ENCODE data around the gene PTGES.
"Not testable (repeated sequence)": the region's sequence is repeated elsewhere in the genome, so short reads cannot be mapped to it uniquely, and the experiment has no call there.

The PTGES gene

DNA sequence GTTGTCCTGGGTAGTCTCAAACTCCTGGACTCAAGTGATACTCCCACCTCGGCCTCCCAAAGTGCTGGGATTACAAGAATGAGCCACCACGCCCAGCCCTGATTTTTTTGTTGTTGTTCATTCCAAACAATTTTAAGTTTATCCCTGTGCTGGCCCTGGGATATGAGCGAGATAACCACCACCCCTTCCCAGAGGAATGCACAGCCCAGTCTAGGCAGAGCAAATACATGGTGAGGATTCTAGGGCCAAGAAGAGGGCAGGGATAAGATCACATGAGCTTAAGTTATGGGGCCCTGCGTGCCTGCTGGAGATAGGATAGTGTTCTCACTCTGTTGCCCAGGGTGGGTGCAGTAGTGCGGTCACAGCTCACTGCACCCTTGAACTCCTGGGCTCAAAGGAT is 29.1 kb upstream of the PTGES start:
- FAIRE-seq (no peak), DNase-seq (ENCODE audit: insufficient read length, low spot score) (no peak)
- TF ChIP-seq POLR2A (IDR thresholded peaks at IDR 0.05; ENCODE audit: low read depth, low read length) (no peak), POU2F2 (IDR thresholded peaks at IDR 0.05; ENCODE audit: low read depth, low read length) (no peak)

DNA sequence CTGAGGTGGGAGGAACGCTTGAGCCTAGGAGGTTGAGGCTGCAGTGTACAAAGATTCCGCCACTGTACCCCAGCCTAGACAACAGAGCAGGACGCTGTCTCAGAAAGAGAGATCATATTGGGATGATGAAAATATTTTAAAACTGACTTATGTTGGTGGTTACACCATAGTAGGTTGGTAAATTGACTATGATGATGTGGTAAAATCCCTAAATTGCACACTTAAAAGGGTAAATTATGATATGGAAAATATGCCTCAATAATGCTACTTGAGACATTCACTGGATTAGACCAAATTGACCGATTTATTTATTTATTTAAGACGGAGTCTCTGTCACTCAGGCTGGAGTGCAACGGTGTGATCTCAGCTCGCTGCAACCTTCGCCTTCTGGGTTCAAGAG is 28.3 kb upstream of the PTGES start:
- DNase-seq (ENCODE audit: insufficient read length, low spot score): no peak
- TF ChIP-seq PAX5 (IDR thresholded peaks at IDR 0.05; ENCODE audit: insufficient read depth, low read length, severe bottlenecking) (no peak), SPI1 (IDR thresholded peaks at IDR 0.05; ENCODE audit: low read depth, low read length) (no peak), TAF1 (IDR thresholded peaks at IDR 0.05; ENCODE audit: low read depth, low read length) (no peak), POU2F2 (IDR thresholded peaks at IDR 0.05; ENCODE audit: low read depth, low read length) (no peak), POLR2A (IDR thresholded peaks at IDR 0.05; ENCODE audit: low read depth, low read length) (no peak), POLR2AphosphoS5 (IDR thresholded peaks at IDR 0.05; ENCODE audit: low read depth, low read length) (no peak)
- FAIRE-seq: no peak

DNA sequence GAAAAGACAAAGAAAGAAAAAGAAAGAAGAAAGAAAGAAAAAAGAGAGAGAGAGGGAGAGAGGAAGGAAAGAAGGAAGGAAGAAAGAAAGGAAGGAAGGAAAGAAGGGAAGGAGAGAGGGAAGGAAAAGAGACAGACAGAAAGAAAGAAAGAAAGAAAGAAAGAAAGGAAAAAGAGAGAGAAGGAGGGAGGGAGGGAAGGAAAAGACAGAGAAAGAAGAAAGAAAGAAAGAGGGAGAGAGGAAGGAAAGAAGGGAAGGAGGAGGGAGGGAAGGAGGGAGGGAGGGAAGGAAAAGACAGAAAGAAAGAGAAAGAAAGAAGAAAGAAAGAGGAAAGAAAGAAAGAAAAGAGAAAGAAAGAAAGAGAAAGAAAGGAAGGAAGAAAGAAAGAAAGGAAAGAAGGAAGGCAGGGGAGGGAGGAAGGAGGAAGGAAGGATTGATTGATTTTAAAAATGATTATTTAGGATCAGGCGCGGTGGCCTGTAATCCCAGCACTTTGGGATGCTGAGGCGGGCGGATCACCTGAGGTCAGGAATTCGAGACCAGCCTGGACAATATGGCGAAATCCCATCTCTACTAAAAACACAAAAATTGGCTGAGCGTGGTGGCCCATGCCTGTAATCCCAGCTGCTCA is 26.8 kb upstream of the PTGES start:
- FAIRE-seq (no peak), DNase-seq (ENCODE audit: insufficient read length, low spot score) (no peak)
- no peak for TF ChIP-seq POLR2A (IDR thresholded peaks at IDR 0.05; ENCODE audit: low read depth, low read length)
- no peak for TF ChIP-seq SPI1 (IDR thresholded peaks at IDR 0.05; ENCODE audit: low read depth, low read length)
- no peak for TF ChIP-seq TAF1 (IDR thresholded peaks at IDR 0.05; ENCODE audit: low read depth, low read length)
- TF ChIP-seq PAX5 (IDR thresholded peaks at IDR 0.05; ENCODE audit: insufficient read depth, low read length, severe bottlenecking): no peak

DNA sequence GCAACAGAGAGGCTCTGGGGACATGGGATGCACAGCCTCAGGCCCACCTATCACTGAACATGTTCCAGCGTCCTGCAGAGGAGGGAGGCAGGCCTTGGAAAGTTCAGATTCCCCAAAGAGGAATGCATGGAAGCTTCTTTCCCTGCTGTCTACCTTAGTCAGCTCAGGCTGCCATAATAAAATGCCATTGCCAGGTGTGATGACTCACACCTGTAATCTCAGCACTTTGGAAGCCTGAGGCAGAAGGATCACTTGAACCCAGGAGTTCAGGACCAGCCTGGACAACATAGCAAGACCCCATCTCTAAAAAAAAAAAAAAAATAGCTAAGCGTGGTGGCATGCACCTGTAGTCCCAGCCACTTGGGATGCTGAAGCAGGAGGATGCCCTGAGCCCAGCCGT is 25.6 kb upstream of the PTGES start:
- TF ChIP-seq POLR2AphosphoS5 (IDR thresholded peaks at IDR 0.05; ENCODE audit: low read depth, low read length): no peak
- TF ChIP-seq TAF1 (IDR thresholded peaks at IDR 0.05; ENCODE audit: low read depth, low read length): no peak
- no peak for TF ChIP-seq POLR2A (IDR thresholded peaks at IDR 0.05; ENCODE audit: low read depth, low read length)
- TF ChIP-seq SPI1 (IDR thresholded peaks at IDR 0.05; ENCODE audit: low read depth, low read length): no peak
- TF ChIP-seq POU2F2 (IDR thresholded peaks at IDR 0.05; ENCODE audit: low read depth, low read length): no peak
- TF ChIP-seq PAX5 (IDR thresholded peaks at IDR 0.05; ENCODE audit: insufficient read depth, low read length, severe bottlenecking): no peak
- FAIRE-seq (no peak), DNase-seq (ENCODE audit: insufficient read length, low spot score) (no peak)

DNA sequence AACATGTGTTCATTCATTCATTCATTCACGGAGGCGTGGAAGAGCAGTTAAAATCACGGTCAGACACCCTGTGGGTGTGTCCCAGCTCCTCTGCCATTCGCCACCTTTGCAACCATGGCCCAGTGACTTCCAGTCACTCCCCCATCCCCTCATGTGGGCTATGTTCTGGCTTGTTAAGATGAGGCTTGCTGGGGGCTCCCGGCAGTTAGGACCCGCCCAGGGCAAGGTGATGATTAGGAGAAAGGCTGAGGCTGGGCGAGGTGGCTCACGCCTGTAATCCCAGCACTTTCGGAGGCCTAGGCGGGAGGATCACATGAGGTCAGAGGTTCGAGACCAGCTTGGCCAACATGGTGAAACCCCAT is 24.9 kb upstream of the PTGES start:
- FAIRE-seq: no peak
- no peak for DNase-seq (ENCODE audit: insufficient read length, low spot score)
- no peak for TF ChIP-seq TAF1 (IDR thresholded peaks at IDR 0.05; ENCODE audit: low read depth, low read length)
- no peak for TF ChIP-seq POU2F2 (IDR thresholded peaks at IDR 0.05; ENCODE audit: low read depth, low read length)
- no peak for TF ChIP-seq SPI1 (IDR thresholded peaks at IDR 0.05; ENCODE audit: low read depth, low read length)
- no peak for TF ChIP-seq POLR2AphosphoS5 (IDR thresholded peaks at IDR 0.05; ENCODE audit: low read depth, low read length)

DNA sequence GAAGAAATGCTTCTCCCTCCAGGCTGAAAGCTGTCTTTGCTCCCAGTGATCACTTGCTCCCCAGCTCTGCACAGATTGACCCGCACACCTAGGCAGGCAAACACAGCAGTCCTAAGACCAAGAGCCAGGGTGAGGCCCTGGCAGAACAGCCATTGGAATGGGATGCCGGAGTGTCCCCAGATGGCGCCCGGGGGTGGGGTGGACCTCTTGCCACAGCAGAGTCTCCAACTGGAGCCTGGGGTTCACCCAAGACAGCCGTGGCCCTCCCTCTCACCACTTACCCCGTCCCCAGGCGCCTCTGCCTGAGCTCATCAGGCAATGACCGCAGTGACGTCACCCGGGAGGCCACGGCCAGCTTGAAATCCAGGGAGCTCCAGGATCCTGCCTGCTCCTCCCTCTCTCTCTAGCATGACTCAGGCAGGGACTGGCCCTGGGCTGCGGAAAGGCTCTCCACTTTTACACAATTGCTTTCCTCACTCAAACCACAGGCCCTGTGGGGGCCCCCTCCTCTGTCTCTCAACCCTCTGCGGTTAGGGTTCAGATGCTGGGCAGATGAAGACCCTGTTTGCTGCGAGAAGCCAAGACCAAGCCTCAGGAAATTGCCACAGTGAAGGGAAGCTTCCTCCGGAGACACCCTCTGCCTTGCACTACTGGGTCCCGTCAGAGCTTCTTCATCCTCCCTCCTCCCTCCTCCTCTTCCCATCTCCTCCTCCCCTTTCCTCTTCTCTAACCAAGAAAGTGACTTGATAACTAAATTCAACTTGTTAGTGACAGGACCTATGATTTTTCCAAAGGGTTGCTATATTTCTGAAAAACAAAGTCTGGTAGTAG is 24.3 kb upstream of the PTGES start:
- FAIRE-seq: no peak

DNA sequence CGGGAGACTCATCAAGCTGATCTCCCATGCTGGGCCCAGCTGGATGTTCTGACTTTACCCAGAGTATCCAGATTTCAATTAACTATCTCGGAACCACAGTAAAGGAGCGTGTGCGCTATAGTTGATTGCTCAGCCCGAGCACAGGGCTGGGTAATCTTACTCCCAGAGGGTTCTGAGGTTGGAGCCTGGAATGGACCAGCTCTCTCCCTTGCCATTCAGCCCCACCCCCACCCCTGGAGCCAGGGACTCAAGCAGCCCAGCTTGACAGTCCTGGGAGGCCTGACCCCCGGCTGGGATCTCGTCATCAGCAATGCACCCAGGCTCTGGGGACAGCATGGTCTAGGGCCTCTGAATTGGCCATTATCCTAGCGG is 23.7 kb upstream of the PTGES start:
- TF ChIP-seq TAF1 (IDR thresholded peaks at IDR 0.05; ENCODE audit: low read depth, low read length) (no peak), POLR2A (IDR thresholded peaks at IDR 0.05; ENCODE audit: low read depth, low read length) (no peak), POLR2AphosphoS5 (IDR thresholded peaks at IDR 0.05; ENCODE audit: low read depth, low read length) (no peak), PAX5 (IDR thresholded peaks at IDR 0.05; ENCODE audit: insufficient read depth, low read length, severe bottlenecking) (no peak), POU2F2 (IDR thresholded peaks at IDR 0.05; ENCODE audit: low read depth, low read length) (no peak), SPI1 (IDR thresholded peaks at IDR 0.05; ENCODE audit: low read depth, low read length) (no peak)
- DNase-seq (ENCODE audit: insufficient read length, low spot score) (no peak), FAIRE-seq (no peak)

More for the DNA sequence above, 24.3 kb upstream of the PTGES start:
- TF ChIP-seq PAX5 (IDR thresholded peaks at IDR 0.05; ENCODE audit: insufficient read depth, low read length, severe bottlenecking) (no peak), SPI1 (IDR thresholded peaks at IDR 0.05; ENCODE audit: low read depth, low read length) (no peak)
- DNase-seq (ENCODE audit: insufficient read length, low spot score): no peak

DNA sequence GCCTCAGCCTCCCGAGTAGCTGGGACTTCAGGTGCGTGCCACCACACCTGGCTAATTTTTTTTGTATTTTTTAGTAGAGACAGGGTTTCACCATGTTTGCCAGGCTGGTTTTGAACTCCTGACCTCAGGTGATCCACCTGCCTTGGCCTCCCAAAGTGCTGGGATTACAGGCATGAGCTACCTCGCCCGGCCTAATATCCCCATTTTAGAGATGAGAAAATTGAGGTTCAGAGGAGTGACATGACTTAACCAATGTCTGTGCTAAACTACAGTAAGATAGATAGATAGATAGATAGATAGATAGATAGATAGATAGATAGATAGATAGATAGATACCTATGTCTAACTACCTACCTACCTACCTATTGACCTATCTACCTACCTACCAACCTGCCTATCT is 23.3 kb upstream of the PTGES start:
- not testable (repeated sequence) for FAIRE-seq; DNase-seq (ENCODE audit: insufficient read length, low spot score)

DNA sequence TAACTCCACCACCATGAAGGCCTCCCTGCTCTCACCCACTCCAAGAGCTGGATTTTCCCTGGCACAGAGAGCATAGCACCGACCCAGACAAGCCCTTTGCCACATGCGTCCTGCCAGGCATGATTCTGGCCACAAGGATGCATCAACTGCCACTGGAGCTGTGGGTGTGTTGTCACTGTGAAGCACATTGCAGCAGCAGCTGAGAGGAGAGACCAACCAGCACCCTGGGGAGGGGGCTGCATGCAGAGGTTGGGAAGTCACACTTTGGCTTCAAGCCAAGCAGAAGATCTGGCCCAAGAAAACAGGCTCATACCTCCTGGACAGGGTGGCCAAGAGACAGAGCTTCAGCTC is 22.6 kb upstream of the PTGES start:
- no peak for TF ChIP-seq POU2F2 (IDR thresholded peaks at IDR 0.05; ENCODE audit: low read depth, low read length)

DNA sequence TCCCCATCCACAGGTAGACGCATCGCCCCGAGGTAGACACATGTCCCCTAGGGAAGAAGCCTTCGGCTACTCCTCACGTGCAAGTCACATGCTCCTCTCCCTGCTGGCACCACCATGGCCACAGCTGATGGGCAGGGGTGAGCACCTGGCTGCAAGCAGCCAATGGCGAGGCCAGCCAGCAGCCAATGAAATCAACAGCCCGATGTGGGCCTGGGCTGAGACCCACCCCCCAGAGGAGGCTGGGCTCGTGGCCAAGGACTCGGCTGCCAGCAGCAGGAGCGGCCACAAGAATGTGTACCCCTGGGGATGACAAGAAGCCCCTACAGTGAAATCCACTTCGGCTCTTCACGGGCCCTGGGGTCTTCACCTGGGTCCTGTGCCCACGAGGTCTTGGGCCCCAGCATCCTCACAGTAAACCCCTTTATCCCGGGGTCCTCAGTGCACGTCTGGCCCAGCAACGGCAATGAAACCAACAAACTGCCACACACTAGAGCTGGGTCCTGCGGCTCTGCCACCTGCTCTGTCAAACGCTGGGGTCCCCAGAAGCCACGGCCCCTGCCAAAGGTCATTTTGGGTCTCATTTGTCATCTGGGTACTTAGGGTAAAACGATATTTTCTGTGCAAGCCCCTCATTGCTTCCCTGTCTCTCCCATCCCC is 22.1 kb upstream of the PTGES start:
- no peak for TF ChIP-seq POLR2A (IDR thresholded peaks at IDR 0.05; ENCODE audit: low read depth, low read length)
- no peak for TF ChIP-seq POU2F2 (IDR thresholded peaks at IDR 0.05; ENCODE audit: low read depth, low read length)
- TF ChIP-seq PAX5 (IDR thresholded peaks at IDR 0.05; ENCODE audit: insufficient read depth, low read length, severe bottlenecking): no peak
- no peak for TF ChIP-seq TAF1 (IDR thresholded peaks at IDR 0.05; ENCODE audit: low read depth, low read length)
- no peak for TF ChIP-seq SPI1 (IDR thresholded peaks at IDR 0.05; ENCODE audit: low read depth, low read length)
- TF ChIP-seq POLR2AphosphoS5 (IDR thresholded peaks at IDR 0.05; ENCODE audit: low read depth, low read length): no peak
- FAIRE-seq: no peak
- no peak for DNase-seq (ENCODE audit: insufficient read length, low spot score)

More for the DNA sequence above, 22.6 kb upstream of the PTGES start:
- DNase-seq (ENCODE audit: insufficient read length, low spot score) (no peak), FAIRE-seq (no peak)

Data from GM12891 (cell line).